Subcutaneous adipose tissue (tissue), 4 donors: ENCODE measurements around the gene ID4. TPM values are rescaled to one million over a fixed set of nuclear protein-coding genes. Genes with fewer than 3 reads are reported as not detected.

Experiments
- CTCF ChIP-seq: fragments of 450-650 bp; IDR thresholded peaks from one replicate; pipeline ENCODE4 v1.5.1; 2016; ENCODE audit warnings: low read depth, mild to moderate bottlenecking, control low read depth, antibody characterized with exemption, moderate library complexity
- total RNA-seq, 4 donors: library from RNA; depleted of rRNA; stranded (reverse); fragments of >200 nt; gene quantifications; one replicate each; pipeline ENCODE4 v1.1.0, GENCODE V29; 2016

ID4 gene
- total RNA-seq, 4 donors from 2014 or later = 10.0 to 88.7 (median 39.2) TPM

- no peak for TF ChIP-seq CTCF
Observed at GRCh38 chr6:19841181-19841580, 4.0 kb downstream of the ID4 start.

- no peak for TF ChIP-seq CTCF
Observed at GRCh38 chr6:19842030-19842615, 5.0 kb downstream of the ID4 start.

- TF ChIP-seq CTCF = no peak
Observed at GRCh38 chr6:19844689-19845088, 7.5 kb downstream of the ID4 start.

GRCh38 chr6:19845266-19846041 is 8.3 kb downstream of the ID4 start:
- TF ChIP-seq CTCF = no peak

GRCh38 chr6:19848465-19849029 is 11.4 kb downstream of the ID4 start:
- TF ChIP-seq CTCF = no peak

GRCh38 chr6:19849196-19849595 is 12.0 kb downstream of the ID4 start:
- no peak for TF ChIP-seq CTCF

GRCh38 chr6:19849755-19850154 is 12.6 kb downstream of the ID4 start:
- no peak for TF ChIP-seq CTCF
